HL-60 (cell line): ENCODE results near the gene SLC17A9.

Experiments used
- CTCF ChIP-seq: IDR thresholded peaks from one replicate; pipeline ENCODE4 v1.5.1; 2011; ENCODE audit warnings: low read length, control low read depth, inconsistent platforms; ENCODE audit not compliant: insufficient read depth
- GABPA ChIP-seq: IDR thresholded peaks from 2 replicates; pipeline ENCODE4 v1.6.1; 2012; ENCODE audit warnings: low read depth
- TF ChIP-seq, protein P1 (sequence below): IDR thresholded peaks from 2 replicates; pipeline ENCODE4 v1.6.1; 2012; ENCODE audit warnings: low read depth; ENCODE audit not compliant: insufficient replicate concordance

- no peak for TF ChIP-seq CTCF
- TF ChIP-seq GABPA = no peak
- TF ChIP-seq, protein P1, sequence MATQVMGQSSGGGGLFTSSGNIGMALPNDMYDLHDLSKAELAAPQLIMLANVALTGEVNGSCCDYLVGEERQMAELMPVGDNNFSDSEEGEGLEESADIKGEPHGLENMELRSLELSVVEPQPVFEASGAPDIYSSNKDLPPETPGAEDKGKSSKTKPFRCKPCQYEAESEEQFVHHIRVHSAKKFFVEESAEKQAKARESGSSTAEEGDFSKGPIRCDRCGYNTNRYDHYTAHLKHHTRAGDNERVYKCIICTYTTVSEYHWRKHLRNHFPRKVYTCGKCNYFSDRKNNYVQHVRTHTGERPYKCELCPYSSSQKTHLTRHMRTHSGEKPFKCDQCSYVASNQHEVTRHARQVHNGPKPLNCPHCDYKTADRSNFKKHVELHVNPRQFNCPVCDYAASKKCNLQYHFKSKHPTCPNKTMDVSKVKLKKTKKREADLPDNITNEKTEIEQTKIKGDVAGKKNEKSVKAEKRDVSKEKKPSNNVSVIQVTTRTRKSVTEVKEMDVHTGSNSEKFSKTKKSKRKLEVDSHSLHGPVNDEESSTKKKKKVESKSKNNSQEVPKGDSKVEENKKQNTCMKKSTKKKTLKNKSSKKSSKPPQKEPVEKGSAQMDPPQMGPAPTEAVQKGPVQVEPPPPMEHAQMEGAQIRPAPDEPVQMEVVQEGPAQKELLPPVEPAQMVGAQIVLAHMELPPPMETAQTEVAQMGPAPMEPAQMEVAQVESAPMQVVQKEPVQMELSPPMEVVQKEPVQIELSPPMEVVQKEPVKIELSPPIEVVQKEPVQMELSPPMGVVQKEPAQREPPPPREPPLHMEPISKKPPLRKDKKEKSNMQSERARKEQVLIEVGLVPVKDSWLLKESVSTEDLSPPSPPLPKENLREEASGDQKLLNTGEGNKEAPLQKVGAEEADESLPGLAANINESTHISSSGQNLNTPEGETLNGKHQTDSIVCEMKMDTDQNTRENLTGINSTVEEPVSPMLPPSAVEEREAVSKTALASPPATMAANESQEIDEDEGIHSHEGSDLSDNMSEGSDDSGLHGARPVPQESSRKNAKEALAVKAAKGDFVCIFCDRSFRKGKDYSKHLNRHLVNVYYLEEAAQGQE = no peak
These were observed 59.3 kb downstream of the SLC17A9 start for GRCh38 chr20:63011798-63012197.
